ENCODE measurements around the gene HOXD1. TPM values are rescaled to one million over a fixed set of nuclear protein-coding genes. Genes with fewer than 3 reads are reported as not detected.

Gene HOXD1
- total RNA-seq, 2 donors from 2014 or later: 4.0 to 8.3 TPM

GRCh38 chr2:176166272-176166671 lies 22.2 kb upstream of the HOXD1 start:
- no peaks in the 10 kb centered on the region for H3K9me3 ChIP-seq
- TF ChIP-seq CTCF (IDR thresholded peaks at IDR 0.05): no peak
- H3K27ac ChIP-seq: no peak overlapping the region
- H3K4me3 ChIP-seq: no peak overlapping the region
- DNase-seq: no peak
- intact Hi-C loops (cut with DNase I): no loop called here
- no peak overlapping the region for H3K9ac ChIP-seq (ENCODE audit: low read depth in 2 of 2, low read length in 2 of 2)
- H3K36me3 ChIP-seq: no peaks in the 10 kb centered on the region
- no peaks in the 10 kb centered on the region for H3K4me1 ChIP-seq
- H3K27me3 ChIP-seq: peaks cover 36% of the 10 kb centered on the region

- H3K27me3 ChIP-seq: peaks cover 35% of the 10 kb centered on the region
- no peak overlapping the region for H3K27ac ChIP-seq
- no peaks in the 10 kb centered on the region for H3K9me3 ChIP-seq
- no peak overlapping the region for H3K4me3 ChIP-seq
- H3K9ac ChIP-seq (ENCODE audit: low read depth in 2 of 2, low read length in 2 of 2): no peak overlapping the region
- no peaks in the 10 kb centered on the region for H3K36me3 ChIP-seq
- no peaks in the 10 kb centered on the region for H3K4me1 ChIP-seq
- no peak for DNase-seq
- TF ChIP-seq CTCF (IDR thresholded peaks at IDR 0.05): no peak
- intact Hi-C loops (cut with DNase I): no loop called here
These were observed 21.1 kb upstream of the HOXD1 start for GRCh38 chr2:176167398-176167797.

- H3K9ac ChIP-seq (ENCODE audit: low read depth in 2 of 2, low read length in 2 of 2): no peak overlapping the region
- intact Hi-C loops (cut with DNase I): no loop called here
- no peak for DNase-seq
- H3K4me3 ChIP-seq: no peak overlapping the region
- no peak overlapping the region for H3K27ac ChIP-seq
- H3K4me1 ChIP-seq: no peaks in the 10 kb centered on the region
- no peaks in the 10 kb centered on the region for H3K9me3 ChIP-seq
- no peak for TF ChIP-seq CTCF (IDR thresholded peaks at IDR 0.05)
- H3K27me3 ChIP-seq: peaks cover 27% of the 10 kb centered on the region
- no peaks in the 10 kb centered on the region for H3K36me3 ChIP-seq
These were observed 19.3 kb upstream of the HOXD1 start for GRCh38 chr2:176169181-176169580.

- no peak overlapping the region for H3K9ac ChIP-seq (ENCODE audit: low read depth in 2 of 2, low read length in 2 of 2)
- H3K4me1 ChIP-seq: no peaks in the 10 kb centered on the region
- H3K4me3 ChIP-seq: no peak overlapping the region
- H3K9me3 ChIP-seq: no peaks in the 10 kb centered on the region
- no peak for DNase-seq
- TF ChIP-seq CTCF (IDR thresholded peaks at IDR 0.05): no peak
- peaks cover 27% of the 10 kb centered on the region for H3K27me3 ChIP-seq
- intact Hi-C loops (cut with DNase I): no loop called here
- H3K36me3 ChIP-seq: no peaks in the 10 kb centered on the region
- H3K27ac ChIP-seq: no peak overlapping the region
These were observed 18.8 kb upstream of the HOXD1 start for GRCh38 chr2:176169711-176170110.

GRCh38 chr2:176170602-176171305 lies 17.7 kb upstream of the HOXD1 start:
- H3K27ac ChIP-seq: no peak overlapping the region
- H3K9me3 ChIP-seq: no peaks in the 10 kb centered on the region
- intact Hi-C loops (cut with DNase I): no loop called here
- no peaks in the 10 kb centered on the region for H3K4me1 ChIP-seq
- no peak overlapping the region for H3K4me3 ChIP-seq
- no peak for DNase-seq
- H3K9ac ChIP-seq (ENCODE audit: low read depth in 2 of 2, low read length in 2 of 2): no peak overlapping the region
- TF ChIP-seq CTCF (IDR thresholded peaks at IDR 0.05): no peak
- H3K36me3 ChIP-seq: no peaks in the 10 kb centered on the region
- H3K27me3 ChIP-seq: peaks cover 21% of the 10 kb centered on the region

All from colonic mucosa (tissue), 4 donors.